Caki2 (cell line): Measurements from ENCODE around the gene NUP58. TPM values are rescaled to one million over a fixed set of nuclear protein-coding genes. Genes with fewer than 3 reads are reported as not detected.
"Not testable (repeated sequence)": the region's sequence is repeated elsewhere in the genome, so short reads cannot be mapped to it uniquely, and the experiment has no call there.

Experiments
- DNase-seq: peaks from one replicate; pipeline ENCODE4 v3.0.0-alpha.2; 2015; ENCODE audit warnings: low read depth
- in situ Hi-C: cut with HindIII; loops from 2 replicates; pipeline ENCODE4 v1.10.0; 2016; ENCODE audit warnings: low sequenced_read_pairs, low pct_unique_long_range_greater_than_20kb, mixed read lengths
- total RNA-seq: library from RNA; depleted of rRNA; stranded (reverse); fragments of >200 nt; shearing (Covaris generic); gene quantifications from 2 replicates; pipeline ENCODE4 v1.2.3, GENCODE V29; 2014; ENCODE audit warnings: low replicate concordance

NUP58 gene
- total RNA-seq, 1 experiment from 2014 or later: 73.1 TPM

DNA sequence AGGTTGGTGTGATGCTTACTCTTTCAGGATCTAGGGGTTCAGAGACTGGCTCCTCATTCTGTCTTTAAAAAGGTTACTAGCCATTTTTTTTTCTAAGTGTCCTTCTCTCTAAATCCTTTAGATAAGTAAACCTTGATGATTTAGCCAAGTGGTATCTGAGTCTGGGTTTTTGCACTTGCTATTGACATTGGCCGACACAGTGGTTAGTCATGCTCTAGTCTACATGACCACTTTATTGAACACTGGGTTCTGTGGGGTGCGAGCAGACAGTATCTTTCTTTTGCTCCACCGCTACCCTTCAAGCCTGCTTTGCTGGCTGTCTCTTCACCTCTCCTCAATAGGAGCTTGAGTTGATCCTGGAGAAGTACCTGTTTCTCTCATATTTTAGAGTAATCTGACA, 6.2 kb upstream of the NUP58 start:
- in situ Hi-C loops: no loop called here
- no peak for DNase-seq

DNA sequence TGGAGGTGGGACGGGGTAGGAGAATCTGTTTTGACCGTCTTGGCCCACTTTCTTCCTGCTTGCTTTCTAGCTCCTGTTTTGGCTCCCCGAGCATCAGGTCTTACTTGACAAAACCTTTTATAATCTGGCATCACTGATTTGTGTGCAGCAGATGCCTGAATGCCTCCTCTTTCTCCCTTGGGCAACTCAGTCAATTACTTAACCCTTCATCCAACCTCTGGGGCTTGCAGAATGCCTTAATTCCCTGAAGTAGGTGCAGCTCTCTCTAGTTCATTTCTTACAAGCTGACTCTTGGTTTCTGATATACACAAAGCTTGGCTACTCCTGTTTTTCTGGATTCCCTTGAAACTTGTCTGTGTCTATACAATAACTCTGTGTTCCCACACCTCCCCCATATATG, 5.7 kb upstream of the NUP58 start:
- in situ Hi-C loops: no loop called here
- DNase-seq: no peak

DNA sequence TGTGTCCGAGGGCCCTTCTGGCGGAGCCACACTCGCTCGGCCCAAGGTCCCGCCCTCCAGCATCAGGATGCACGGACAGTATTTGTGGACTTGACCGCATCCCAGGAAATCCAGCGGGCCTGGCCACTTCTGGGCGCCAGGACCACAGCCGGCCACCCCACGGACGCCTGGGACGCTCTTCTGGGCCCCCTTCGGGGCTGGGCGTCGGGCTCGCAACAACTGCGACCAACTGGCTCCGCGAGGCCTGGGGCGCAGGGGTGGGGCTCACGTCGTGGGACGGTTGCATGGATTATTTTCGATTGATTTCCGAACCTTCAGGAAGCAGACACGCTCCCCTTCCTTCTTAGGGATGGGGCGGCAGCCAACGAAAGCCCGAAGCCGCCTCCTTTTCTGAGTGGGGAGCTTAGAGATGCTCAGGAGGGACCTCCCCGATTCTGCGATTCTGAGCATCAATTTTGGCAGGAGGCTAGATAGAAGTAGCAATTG, 521 bp upstream of the NUP58 start:
- in situ Hi-C loops: no loop called here
- DNase-seq: no peak

DNA sequence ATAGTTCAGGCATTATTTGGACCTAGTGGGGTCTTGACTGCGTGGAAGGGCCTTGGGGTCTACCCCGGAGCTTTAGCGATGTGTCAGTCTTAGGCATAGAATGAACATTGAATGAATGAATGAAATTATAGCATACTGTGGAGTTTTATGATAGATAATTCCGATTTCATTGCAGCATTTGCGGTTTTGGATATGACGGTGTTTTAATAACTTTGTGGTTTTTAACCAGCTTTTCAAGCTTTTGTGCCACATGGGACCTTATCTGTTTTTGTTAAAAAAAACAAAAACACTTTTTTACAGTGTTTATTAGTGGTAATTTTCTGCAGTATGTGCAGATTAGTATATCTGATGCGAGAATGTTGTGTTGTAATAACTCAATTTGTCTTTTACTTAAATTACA, 696 bp downstream of the NUP58 start:
- in situ Hi-C loops: no loop called here
- no peak for DNase-seq

DNA sequence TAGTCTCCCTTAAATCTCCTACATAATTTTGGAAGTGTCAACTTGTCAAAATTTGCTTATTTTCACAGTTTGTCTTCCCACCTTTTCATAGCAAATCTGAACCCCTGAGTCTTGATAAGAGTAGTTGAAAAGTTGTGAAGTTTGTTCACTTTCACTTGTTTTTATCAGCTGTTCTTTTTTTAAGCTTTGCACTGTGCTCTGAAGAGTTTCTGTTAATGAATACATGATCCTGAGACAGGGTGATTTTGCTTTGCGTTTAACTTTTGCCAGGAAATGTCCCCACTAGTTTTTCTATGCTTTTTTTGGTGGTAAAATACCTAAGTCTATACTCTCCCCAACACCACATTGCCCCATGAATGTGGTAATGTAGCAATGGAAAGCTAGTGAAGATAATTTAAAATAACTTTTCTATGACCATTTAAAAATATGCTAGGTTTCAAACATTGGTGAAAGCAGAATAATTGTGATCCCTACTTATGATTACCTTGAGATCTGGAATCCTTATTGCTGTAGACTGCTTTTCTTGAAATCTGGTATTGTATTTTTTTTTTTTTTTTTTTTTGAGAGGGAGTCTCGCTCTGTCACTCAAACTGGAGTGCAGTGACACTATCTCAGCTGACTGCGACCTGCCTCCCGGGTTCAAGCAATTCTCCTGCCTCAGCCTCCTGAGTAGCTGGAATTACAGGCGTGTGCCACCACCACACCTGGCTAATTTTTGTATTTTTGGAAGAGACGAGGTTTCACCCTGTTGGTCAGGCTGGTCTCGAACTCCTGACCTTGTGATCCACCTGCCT, 5.4 kb downstream of the NUP58 start:
- DNase-seq: no peak
- in situ Hi-C loops: no loop called here

DNA sequence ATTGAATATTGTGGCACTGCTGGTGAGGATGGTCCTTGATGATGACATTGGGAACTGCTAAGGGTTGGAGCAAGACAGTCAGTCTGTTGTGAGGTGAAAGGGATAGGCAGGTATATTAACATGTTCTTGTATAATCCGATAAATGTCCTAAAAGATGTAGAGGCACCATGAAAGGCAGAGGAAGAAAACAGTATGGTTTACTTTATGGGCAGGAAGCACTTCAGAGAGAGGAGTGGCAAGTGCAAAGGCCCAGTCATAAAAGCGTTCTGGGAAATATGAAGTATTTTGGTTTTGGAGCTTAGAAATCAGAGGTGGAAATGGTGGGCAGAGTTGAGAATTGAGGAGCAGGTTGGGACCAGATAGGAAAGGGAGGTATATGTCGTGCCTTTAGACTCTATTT, 9.5 kb downstream of the NUP58 start:
- in situ Hi-C loops: no loop called here
- DNase-seq: no peak

DNA sequence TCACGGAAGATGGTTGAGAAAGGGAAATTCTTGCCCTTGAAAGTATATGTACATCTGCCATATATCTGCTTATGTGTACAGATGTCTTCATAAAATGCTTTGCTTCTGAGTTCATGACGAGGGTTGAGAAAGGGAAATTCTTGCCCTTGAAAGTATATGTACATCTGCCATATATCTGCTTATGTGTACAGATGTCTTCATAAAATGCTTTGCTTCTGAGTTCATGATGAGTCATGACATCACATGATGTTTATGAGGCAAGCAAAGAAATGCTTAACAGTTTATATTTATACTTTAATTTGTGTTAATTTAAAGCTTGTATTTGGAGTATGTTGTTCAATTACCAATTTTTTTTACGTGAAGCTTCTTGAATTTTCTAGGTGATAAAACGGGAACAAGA, 17.5 kb downstream of the NUP58 start:
- in situ Hi-C loops, DNase-seq: not testable (repeated sequence)

DNA sequence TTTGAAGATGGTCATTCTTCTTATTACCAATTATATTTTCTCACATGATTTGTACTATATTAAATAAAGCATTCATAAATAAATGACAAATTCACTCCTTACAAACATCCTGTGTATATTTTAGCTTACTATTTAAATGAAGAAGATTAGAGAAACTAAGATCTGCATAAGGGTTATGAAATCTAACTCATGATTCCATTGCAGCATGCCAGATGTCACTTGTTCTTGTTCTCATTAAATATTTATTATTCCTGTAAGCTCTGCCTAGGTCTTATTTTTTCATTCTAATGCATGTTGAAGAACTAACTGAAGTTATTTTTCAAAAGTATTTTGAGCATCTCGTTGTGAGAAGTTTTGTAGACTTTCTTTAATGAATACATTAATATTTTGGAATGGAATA, 18.3 kb downstream of the NUP58 start:
- DNase-seq: no peak
- in situ Hi-C loops: no loop called here

DNA sequence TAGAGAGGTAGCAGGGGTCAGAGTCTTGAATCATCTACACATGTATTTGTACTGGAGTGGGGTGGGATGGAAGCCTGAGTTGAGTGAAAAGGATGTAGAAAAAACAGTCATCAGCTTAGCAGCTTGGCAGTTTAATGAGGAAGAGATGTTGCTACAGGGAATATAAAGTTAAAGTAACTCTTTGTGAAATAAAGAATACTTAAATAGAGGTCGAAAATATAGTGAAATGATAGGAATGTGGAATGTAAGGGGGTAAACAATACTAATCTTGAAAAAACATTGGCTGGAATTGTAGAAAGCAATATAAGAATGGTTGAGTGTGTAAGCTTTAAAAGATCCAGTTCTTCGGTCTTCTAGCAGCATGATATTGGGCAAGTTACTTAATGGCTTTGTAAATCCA, 22.7 kb downstream of the NUP58 start:
- in situ Hi-C loops: no loop called here
- DNase-seq: no peak

DNA sequence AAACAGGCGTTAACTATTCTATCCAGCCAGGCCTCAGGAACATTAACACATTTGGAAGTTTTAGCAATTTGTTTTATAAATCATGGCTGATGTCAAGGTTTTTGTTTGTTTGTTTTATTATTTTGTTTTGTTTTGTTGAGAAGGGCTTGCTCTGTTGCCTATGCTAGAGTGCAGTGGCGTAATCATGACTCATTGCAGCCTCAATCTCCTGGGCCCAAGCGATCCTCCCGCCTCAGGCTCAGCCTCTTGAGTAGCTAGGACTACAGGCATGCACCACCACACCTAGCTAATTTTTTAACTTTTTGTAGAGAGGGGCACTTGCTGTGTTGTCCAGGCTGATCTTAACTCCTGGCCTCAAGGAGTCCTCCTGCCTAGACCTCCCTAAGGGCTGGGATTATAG, 28.3 kb downstream of the NUP58 start:
- in situ Hi-C loops: no loop called here
- DNase-seq: no peak

DNA sequence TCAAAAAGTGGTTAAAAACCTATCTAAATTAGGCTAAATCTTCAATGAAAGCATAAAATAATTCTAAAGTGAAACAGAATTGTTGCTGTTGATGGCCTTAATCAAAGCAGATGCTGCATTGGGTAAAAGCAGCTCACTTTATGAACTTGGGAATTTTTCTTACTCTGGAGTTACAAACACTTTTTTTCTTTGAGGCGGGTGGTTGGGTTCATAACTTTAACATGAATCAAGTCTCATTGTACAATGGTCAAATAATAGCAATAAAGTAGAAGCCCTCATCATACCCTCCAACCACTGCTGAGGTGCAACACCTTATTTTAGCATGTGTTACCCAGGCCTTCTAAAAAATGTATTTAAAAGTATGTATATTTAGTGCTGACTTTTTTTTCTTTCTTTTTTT, 29.1 kb downstream of the NUP58 start:
- in situ Hi-C loops: no loop called here
- no peak for DNase-seq

DNA sequence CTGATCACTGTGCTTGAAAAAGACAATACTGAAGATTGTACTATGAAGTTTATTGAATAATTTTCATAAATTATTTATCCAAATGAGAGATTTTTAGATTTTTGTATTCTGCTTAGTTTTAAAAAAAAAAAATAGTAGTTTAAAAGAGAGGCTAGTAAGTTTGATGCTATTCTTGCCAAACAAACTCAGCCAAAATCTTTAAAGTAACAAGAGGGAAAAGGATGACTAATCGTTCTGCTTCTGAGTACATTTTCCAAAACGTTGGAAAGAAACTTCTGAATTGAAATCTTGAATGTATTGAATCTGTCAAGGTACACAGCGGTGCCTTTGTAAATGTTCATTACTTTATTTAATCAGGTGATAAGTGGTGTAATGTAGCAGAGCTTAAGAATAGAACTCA, 34.4 kb downstream of the NUP58 start:
- in situ Hi-C loops: no loop called here
- DNase-seq: no peak

DNA sequence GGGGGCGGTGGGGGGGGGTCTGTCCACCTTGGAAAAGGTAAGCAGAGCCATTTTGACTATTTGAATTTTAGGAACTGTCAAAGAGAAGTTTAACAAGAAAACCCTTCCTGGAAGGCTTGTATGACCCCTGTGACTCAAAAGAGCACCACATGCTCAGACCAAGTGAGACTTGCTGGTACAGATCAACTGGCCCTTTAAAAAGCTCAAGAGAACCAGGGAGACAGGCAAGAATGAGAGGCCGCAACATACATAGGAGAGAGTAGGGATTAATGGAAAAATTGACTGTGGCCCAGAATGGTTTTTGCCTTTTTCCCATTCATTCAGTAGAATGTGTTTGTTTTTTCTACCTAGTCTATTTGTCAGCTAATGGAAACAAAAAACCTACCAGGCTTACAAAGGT, 44.2 kb downstream of the NUP58 start:
- in situ Hi-C loops: no loop called here
- no peak for DNase-seq

DNA sequence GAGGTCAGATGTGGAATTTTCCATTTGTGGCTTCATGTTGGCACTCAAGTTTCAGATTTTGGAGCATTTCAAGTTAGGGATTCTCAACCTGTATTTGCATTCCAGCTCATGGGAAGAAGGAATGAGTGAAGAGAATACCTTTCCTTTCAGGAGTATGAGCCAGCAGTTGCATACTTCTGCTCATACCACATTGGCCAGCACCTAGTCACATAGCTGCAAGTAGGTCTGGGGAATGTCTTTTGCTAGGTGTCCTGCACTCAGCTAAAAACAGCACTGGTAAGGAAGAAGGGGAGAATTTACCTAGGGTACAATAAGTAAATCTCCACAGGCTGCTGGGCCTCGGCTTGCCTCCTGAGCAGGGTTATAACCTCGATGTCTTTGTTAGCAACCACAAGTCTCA, 45.7 kb downstream of the NUP58 start:
- no peak for DNase-seq
- in situ Hi-C loops: no loop called here

DNA sequence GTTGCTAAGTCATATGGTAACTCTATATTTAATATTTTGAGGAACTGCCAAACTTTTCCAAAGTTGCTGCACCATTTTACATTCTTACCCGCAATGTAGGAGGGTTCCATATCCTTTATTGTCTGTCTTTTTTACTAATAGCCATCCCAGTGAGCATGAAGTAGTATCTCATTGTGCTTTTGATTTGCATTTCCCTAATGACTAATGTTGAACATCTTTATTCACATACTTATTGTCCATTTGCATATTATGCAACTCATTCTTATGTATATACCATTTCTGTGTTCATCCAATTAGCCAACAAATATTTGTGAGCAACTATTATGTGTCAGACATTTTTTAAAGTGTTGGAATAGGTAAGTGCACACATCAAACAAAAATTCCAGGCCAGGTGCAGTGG, 50.0 kb downstream of the NUP58 start:
- in situ Hi-C loops: no loop called here

DNA sequence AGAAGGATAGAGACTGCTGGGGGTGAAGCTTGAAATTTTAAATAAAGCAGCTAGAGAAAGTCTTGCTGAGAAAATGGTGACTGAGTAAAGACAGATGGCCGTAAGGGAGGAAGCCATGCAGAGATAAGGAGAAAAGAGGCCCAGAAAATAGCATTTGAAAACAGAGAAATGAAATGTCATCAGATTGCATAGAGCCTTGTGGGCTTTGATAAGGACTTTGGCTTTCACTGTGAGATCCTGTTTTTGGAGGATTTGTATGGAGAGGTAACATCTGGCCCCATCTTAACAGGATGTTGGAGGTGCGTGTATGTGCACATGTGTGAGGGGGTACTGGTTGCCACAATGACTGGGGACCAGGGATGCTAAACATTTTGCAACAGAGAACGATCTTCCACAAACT, 50.8 kb downstream of the NUP58 start:
- DNase-seq: no peak
- in situ Hi-C loops: no loop called here

More for the DNA sequence above, 50.0 kb downstream of the NUP58 start:
- DNase-seq: no peak

DNA sequence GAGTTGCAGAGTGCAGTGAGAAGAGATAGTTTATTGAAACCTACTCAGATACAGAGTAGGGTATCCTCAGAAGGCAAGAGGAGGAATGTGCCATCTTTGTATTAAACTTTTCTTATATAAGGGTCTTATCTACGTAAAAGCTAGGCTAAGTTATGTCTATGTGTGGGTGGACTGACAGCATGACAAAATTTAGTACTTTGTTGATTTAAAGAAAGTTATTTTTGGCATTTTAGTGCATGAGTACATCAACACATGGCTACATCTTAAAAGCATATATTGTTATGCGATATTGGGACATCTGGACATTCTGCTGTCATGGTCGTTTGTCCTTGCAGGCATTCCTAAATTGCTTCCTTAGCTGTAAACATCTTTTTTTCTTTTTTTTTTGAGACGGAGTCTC, 51.4 kb downstream of the NUP58 start:
- in situ Hi-C loops: no loop called here
- no peak for DNase-seq

DNA sequence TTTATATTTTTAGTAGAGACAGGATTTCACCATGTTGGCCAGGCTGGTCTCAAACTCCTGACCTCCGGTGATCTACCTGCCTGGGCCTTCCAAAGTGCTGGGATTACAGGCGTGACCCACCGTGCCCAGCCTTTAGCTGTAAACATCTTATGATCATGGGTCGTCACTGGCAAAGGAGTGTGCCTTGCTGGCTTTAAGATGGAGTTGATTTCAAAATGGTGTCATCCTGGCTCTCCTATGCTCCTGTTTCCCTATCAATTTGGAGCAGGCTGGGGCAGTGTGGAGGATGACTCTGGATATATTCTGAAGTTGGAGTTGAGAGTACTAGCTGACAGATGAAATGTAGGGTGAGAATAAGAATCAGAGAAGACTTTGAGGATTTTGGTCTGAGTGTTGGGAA, 51.9 kb downstream of the NUP58 start:
- in situ Hi-C loops: no loop called here

DNA sequence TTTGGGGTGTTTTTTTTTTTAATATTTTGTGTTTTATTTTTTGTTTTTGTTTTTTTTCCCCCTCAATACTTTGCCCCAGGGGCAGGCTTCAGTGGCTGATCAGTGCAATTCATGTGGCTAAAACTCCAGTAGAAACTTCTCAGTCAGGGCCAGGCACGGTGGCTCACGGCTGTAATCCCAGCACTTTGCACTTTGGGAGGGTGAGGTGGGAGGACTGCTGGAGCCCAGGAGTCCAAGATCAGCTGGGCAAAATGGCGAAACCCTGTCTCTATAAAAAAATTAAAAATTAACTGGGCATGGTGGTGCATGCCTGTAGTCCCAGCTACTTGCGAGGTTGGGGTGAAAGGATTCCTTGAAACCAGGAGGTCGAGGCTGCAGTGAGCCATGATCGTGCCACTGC, 53.0 kb downstream of the NUP58 start:
- no peak for DNase-seq
- in situ Hi-C loops: no loop called here

More for the DNA sequence above, 51.9 kb downstream of the NUP58 start:
- no peak for DNase-seq

DNA sequence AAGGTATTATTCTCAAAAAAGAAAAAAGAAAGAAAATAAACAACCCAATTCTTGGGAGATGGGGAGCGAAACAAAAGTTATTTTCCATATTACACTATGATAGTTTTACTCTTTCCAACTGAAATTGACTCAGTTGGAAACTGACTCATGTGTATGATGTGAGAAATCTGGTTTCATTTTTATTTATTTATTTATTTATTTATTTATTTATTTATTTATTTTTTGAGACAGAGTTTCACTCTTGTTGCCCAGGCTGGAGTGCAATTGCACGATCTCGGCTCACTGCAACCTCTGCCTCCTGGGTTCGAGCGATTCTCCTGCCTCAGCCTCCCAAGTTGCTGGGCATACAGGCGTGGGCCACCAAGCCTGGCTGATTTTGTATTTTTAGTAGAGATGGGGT, 59.0 kb downstream of the NUP58 start:
- in situ Hi-C loops, DNase-seq: not testable (repeated sequence)
